Stomach (tissue), 9 donors: Measurements from ENCODE around the gene RTL10. TPM values are rescaled to one million over a fixed set of nuclear protein-coding genes. Genes with fewer than 3 reads are reported as not detected.
A peak's percentile ranks its signal among the peaks of the same experiment; 100 is the strongest.

Source experiments
- DNase-seq, 2 donors: peaks; one replicate each; pipeline versions ENCODE4 v3.0.0 to v3.0.0-alpha.2; 2013 to 2019
- H3K27ac ChIP-seq, 5 donors: fragments of 200-600 bp in 4 of 5; sonication (generic) in 4 of 5; one replicate each; pipeline ENCODE4 v1.5.1; 2013 to 2019; ENCODE audit warnings: mild to moderate bottlenecking in 1 of 5, moderate library complexity in 1 of 5
- H3K27me3 ChIP-seq, 3 donors: fragments of 200-600 bp; sonication (generic); one replicate each; pipeline ENCODE4 v1.5.1; 2017 to 2019; ENCODE audit warnings: mixed run types in 1 of 3
- H3K36me3 ChIP-seq, 4 donors: fragments of 200-600 bp; sonication (generic); 1 replicate in 3 of 4; 2 replicates in 1 of 4; pipeline ENCODE4 v1.5.1; 2016 to 2019
- H3K4me1 ChIP-seq, 4 donors: fragments of 200-600 bp; sonication (generic); one replicate each; pipeline ENCODE4 v1.5.1; 2016 to 2019
- H3K4me3 ChIP-seq, 4 donors: fragments of 200-600 bp; sonication (generic) in 3 of 4; one replicate each; pipeline ENCODE4 v1.5.1; 2016 to 2019; ENCODE audit warnings: mild to moderate bottlenecking in 1 of 4
- H3K9me3 ChIP-seq, 4 donors: fragments of 200-600 bp; sonication (generic); one replicate each; pipeline ENCODE4 v1.5.1; 2016 to 2019
- CTCF ChIP-seq, 7 experiments: fragments of 450-650 bp in 4 of 7; fragments of 200-600 bp in 3 of 7; sonication (generic) in 3 of 7; IDR thresholded peaks; one replicate each; pipeline ENCODE4 v1.5.1; 2016 to 2019; ENCODE audit warnings: antibody characterized with exemption in 7 of 7, control low read depth in 2 of 7, mild to moderate bottlenecking in 1 of 7
- EP300 ChIP-seq: sonication (generic); formaldehyde crosslinking; IDR thresholded peaks from one replicate; pipeline ENCODE4 v1.6.1; 2017; ENCODE audit warnings: antibody characterized with exemption
- POLR2A ChIP-seq, 4 donors: fragments of 450-650 bp; IDR thresholded peaks; one replicate each; pipeline ENCODE4 v1.6.1; 2016; ENCODE audit warnings: antibody characterized with exemption in 4 of 4, control low read depth in 2 of 4, mild to moderate bottlenecking in 1 of 4, moderate library complexity in 1 of 4
- POLR2AphosphoS5 ChIP-seq, 3 donors: sonication (generic); formaldehyde crosslinking; IDR thresholded peaks; one replicate each; pipeline ENCODE4 v1.6.1; 2016; ENCODE audit warnings: antibody characterized with exemption in 3 of 3
- WGBS, 5 donors: extraction: QIAGEN DNeasy Blood & Tissue Kit in 3 of 5; methylation state at CpG; one replicate each; pipeline versions ENCODE4 v1.1.5 to v1.1.7; 2013 to 2018; 5-methylcytosine and 5-hydroxymethylcytosine counted together
- intact Hi-C: fragments of 100-400 bp; cut with DNase I; formaldehyde crosslinking; loops from one replicate; pipeline ENCODE4 v1.15.1; 2023; ENCODE audit warnings: low total_unique reads
- polyA plus RNA-seq, 3 donors: library from polyadenylated mRNA; stranded (reverse); fragments of 200-250 nt; gene quantifications; one replicate each; pipeline ENCODE4 v1.2.3, GENCODE V29; 2013
- total RNA-seq, 5 donors: library from RNA; depleted of rRNA; stranded (reverse); fragments of >200 nt; gene quantifications; one replicate each; pipeline versions ENCODE4 v1.1.0 to v1.2.3, GENCODE V29; 2014 to 2016
- donor health status: healthy with polysubstance abuse.
- donor health status: Bipolar disorder and iron deficiency.
- donor health status: healthy.

RTL10 gene
- total and polyA plus RNA-seq, 8 donors: 1.7 to 28.1 (median 8.4) TPM

DNA sequence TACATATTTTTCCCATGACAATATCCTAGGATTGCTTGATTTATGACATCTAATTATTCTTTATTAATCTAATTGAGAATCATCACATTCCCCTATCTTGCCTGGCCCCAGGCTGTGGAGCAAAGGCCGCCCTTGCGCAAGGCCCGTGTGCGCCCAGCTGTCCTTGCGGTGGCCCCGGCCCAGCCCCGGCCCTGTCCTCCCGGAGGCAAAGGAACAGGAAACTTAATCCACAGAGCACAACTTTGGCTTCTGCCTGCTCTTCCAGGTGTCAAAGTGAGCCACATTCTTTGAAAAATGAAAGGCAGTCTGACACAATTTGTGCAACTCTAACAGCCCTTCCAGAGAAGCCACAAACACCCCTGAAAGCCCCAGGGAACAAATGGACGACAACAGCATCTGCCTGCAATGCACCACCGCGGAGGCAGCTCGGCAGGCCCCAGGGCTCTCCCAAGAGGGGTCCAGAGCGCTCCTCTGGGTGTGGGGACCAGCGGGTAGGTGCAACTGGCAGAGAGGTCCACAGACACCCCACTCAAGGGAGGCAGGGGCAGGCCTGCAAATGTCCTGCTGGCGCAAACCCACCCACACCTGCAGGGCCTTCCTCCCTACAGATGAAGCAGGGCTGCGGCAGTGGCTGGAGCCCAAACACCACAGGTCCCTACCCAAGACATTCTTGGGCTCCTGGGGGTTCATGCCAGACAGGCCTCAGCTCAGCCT lies 30.3 kb downstream of the RTL10 start:
- Histone ChIP-seq H3K27ac (no peak overlapping the region), H3K4me3 (no peak overlapping the region), H3K9me3 (no peaks in the 10 kb centered on the region), H3K4me1 (peaks cover 0 to 7% (median 0%) of the 10 kb centered on the region in 4 donors), H3K36me3 (peaks cover 0 to 8% (median 2%) of the 10 kb centered on the region in 4 donors), H3K27me3 (no peaks in the 10 kb centered on the region)
- WGBS, 5 donors: 77 to 91% (median 89%) methylated on average over 15 to 16 of the region's 16 CpGs
- DNase-seq: peak in 1 of 2 donors; percentile 11
- intact Hi-C loops: no loop called here
- TF ChIP-seq EP300 (no peak), POLR2A (IDR thresholded peaks at IDR 0.05) (no peak), CTCF (IDR thresholded peaks at IDR 0.05) (no peak)

DNA sequence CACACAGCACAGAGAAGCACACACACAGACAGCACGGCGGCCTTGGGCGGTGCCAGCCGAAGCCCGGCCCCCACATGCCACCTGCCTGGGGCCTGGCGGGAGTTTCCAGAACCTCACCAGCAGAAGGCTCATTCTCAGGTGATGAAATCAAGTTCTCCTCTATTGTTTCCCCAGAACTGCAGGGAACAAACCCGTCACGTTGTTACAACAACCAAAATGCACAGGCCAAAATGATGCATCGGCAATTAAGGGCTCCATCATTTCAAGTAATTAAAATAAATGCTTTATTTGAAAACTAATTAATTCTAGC lies 30.8 kb downstream of the RTL10 start:
- H3K27ac ChIP-seq: no peak overlapping the region

GRCh38 chr22:19823191-19823901 lies 31.3 kb downstream of the RTL10 start:
- Histone ChIP-seq H3K36me3 (peaks cover 0 to 8% (median 3%) of the 10 kb centered on the region in 4 donors), H3K9me3 (no peaks in the 10 kb centered on the region), H3K4me1 (peaks cover 0 to 7% (median 0%) of the 10 kb centered on the region in 4 donors), H3K27me3 (no peaks in the 10 kb centered on the region), H3K27ac (no peak overlapping the region), H3K4me3 (no peak overlapping the region)
- DNase-seq: peak in 1 of 2 donors; percentile 17
- intact Hi-C loops: no loop called here
- no peak for TF ChIP-seq CTCF (IDR thresholded peaks at IDR 0.05)
- 71 to 83% (median 76%) methylated on average over 6 to 11 of the region's 11 CpGs for WGBS, 5 donors

More for the DNA sequence above, 30.8 kb downstream of the RTL10 start:
- intact Hi-C loops: no loop called here
- Histone ChIP-seq H3K9me3 (no peaks in the 10 kb centered on the region), H3K36me3 (peaks cover 0 to 8% (median 3%) of the 10 kb centered on the region in 4 donors), H3K27me3 (no peaks in the 10 kb centered on the region), H3K4me3 (no peak overlapping the region), H3K4me1 (peaks cover 0 to 7% (median 0%) of the 10 kb centered on the region in 4 donors)
- peak in 1 of 2 donors; percentile 14 for DNase-seq
- 79 to 93% (median 92%) methylated on average over 7 to 9 of the region's 9 CpGs for WGBS, 5 donors
- TF ChIP-seq EP300 (no peak), POLR2AphosphoS5 (IDR thresholded peaks at IDR 0.05) (no peak), POLR2A (IDR thresholded peaks at IDR 0.05) (no peak), CTCF (IDR thresholded peaks at IDR 0.05) (no peak)

GRCh38 chr22:19822301-19823117 lies 32.2 kb downstream of the RTL10 start:
- 62 to 85% (median 70%) methylated on average over 12 to 18 of the region's 18 CpGs for WGBS, 5 donors
- Histone ChIP-seq H3K27me3 (no peaks in the 10 kb centered on the region), H3K4me1 (peaks cover 0 to 7% (median 0%) of the 10 kb centered on the region in 4 donors), H3K27ac (no peak overlapping the region), H3K36me3 (peaks cover 0 to 8% (median 3%) of the 10 kb centered on the region in 4 donors), H3K9me3 (no peaks in the 10 kb centered on the region), H3K4me3 (no peak overlapping the region)
- TF ChIP-seq EP300 (no peak), POLR2AphosphoS5 (IDR thresholded peaks at IDR 0.05) (no peak), POLR2A (IDR thresholded peaks at IDR 0.05) (no peak), CTCF (IDR thresholded peaks at IDR 0.05) (no peak)
- peak; percentile 6 to 42 for DNase-seq
- intact Hi-C loops: no loop called here
